ENCODE results near the gene SYNDIG1.

SYNDIG1 gene

DNA sequence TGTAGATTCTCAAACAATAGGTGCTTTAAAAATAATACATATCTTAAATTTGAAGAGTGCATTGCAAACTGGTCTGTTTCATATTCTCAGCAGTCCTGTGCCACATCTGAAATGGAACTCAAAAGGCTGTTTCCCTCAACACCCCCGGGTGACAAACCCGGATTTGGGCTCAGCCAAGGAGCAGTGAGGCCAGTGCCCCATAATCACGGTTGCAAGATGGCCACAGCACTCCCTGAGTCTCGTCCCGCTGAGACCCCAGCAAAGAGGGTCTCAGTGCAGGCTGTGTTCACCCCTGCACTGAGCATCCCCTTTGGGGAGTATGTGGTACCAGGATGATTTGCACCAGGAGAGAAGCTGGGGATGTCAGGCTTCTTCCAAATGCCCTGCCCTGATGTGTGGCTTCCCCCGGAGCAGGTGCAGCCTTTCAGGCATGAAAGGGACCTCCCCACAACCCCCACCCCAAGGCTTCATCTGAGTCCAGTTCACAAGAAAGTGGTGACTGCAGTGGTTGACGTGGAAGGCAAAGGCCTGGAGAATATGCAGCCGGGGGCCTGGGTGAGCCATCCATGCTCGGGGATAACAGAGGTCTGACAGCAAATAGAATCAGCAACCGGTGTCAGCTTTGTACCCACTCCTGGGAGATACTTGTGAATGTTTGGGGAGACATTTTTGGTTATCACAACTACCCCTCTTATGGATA is 202.9 kb downstream of the SYNDIG1 start:
- no peak for DNase-seq

DNA sequence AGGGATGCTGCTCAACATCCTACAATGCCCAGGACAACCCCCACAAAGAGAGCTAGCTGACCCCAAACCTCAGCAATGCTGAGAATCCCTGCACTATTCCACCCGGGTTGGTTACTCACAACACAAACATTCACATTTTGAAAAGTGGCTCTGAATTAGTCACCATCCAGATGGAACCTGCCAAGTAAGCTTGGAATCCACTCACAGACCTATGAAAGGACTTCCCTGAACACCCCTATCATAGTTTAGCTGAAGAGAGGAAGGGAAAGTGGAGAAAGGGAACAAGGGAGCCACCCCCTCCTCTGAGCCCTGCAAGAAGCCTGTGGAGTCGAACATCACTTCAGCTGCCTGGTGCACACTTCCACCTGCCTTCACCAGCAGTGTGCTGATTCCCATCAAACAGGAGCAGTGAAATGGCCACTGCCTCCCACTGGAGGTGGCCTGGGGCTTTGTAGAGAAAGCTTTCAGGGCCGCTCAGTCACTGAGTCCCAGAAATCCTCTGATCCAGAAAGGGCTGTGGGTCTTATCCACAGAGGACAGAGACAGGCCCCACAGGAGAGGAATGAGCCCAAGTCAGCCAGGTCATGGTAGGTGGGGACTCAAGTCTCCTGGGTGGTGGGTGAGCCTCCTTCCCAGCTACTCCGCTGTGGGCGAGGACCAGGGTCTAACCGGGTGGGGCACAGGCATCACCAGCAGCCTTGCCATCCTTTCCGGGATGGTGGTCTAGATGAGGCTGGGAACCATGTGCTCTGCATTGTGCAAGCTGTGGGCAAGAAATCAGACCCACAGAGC is 203.7 kb downstream of the SYNDIG1 start:
- peak in 1 of 56 donors; percentile 26 for DNase-seq

DNA sequence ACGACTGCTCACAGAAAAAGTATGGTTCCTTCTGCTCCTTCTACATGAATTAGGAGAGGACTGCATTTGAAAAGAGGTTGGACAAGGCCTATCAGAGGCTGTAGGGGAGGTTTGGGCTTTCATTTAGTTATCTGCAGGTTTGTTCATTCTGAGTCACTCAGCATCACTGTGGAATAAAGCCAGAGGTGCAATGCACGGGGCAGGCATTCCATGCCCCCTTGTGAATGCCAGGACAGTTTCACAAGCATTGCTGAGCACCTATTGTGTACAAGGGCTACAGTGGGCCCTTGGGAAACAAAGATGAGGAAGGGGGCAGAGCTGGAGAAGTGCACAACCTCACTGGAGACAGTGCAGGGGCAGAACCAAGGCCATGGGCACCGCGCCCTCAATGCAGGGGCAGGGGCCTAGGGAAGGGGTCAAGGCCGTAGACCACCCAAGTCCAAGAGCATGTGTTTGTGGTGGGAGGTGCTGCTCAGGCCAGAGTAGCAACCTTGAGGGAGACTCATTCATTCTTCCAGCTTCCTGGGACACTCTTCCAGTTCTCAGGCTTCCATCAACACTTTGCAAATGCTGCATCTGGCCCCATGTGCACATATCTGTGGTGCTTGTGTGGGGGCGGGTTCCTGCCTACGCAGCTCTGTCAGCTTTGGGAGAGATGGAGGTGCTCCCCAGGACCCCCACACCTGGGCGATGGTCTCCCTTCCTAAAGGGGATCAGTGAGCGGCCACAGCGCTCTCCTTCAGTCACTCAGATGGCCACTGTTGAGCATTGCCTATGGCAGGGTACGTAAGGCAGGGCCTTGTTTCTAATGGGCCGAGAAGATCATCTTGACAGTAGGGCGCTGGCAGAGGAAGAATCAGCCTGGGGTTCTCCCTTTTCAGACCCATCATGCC is 204.5 kb downstream of the SYNDIG1 start:
- no peak for DNase-seq

- DNase-seq, result no peak
These were observed 205.6 kb downstream of the SYNDIG1 start for GRCh38 chr20:24674921-24675605.

DNA sequence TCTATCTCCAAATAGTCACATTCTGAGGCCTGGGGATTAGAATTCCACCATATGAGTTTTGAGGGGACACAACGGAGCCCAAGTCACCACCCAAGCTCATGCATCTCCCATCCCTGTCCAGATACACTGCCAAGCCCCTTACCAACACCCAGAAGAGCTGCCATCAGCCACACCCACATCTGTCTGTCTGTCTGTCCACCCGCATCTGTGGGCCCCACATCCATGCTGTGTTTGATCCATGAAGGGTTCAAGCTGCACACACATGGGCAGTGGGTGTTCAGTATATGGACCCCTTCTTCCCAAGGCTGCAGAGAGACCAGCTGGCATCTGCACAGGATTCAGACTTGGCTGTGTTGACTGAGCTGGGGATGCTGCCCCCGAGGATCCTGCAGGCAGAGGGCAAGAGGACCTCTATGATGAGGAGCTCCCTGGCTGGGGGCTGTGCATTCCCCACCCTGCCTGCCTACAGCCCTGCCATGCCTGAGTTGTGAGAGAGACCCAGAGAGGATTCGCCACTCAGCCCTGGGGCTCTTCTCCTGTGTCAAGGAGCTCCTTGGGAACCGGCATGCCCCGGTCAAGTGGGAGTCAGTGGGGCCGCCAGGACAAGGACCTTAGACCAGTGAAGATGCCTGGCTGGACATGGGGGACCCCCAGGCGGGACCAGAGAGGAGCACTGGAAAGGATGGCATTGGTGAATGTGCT is 206.4 kb downstream of the SYNDIG1 start:
- DNase-seq, result no peak

- DNase-seq, result no peak
These were observed 207.0 kb downstream of the SYNDIG1 start for GRCh38 chr20:24676353-24676977.

DNA sequence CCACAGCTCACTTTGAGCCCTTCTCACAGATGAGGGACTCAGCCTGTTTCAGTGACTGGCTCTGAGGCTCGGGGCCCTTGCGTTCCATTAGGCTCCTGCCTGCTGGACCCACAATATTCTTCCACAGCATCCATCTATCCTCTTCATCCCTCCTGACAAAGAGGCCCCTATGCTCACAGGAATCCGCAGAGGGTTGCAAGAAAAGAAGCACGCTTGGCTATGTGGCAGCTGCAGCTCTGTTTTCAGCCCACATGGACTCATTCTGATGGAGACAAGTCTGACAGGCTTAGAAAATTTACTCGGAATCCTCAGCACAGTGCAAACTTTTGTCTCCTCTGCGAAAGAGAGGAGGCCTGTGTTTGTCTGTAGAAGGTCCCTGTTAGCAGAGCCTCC is 207.5 kb downstream of the SYNDIG1 start:
- peak in 1 of 56 donors; percentile 18 for DNase-seq

DNA sequence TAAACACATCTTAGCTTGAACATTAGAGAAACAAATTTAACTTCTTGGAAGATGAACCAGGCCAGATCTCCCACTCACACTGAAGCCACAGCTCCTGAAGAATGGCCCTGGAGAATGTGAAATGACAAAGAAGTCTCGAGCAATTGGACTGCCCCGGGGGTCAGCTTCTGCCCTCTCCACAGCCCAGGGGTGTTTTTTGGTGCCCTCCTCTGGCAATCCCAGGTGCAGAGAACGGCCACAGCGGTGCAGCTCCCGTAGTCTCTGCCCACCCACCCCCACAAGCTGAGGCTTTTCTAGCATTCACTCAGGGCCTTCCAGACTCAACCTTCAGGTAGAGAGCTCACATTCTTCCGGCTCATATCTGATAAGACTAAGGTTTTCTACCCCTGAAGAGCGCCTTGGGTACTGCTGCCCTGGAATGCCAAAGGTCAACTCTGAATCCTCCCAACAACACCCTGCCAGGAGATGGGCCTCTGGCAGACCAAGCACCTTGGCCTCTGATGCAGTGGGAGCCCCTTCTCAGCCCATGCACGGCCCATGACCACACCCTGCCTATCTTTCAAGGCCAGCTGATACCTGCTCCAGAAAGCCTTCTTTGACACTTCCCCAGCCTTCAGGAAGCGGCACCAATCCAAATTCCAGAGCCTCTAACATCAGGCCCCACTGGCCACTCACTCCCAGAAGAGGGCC is 208.3 kb downstream of the SYNDIG1 start:
- DNase-seq, result no peak

GRCh38 chr20:24678351-24679106 is 209.1 kb downstream of the SYNDIG1 start:
- no peak for DNase-seq

DNA sequence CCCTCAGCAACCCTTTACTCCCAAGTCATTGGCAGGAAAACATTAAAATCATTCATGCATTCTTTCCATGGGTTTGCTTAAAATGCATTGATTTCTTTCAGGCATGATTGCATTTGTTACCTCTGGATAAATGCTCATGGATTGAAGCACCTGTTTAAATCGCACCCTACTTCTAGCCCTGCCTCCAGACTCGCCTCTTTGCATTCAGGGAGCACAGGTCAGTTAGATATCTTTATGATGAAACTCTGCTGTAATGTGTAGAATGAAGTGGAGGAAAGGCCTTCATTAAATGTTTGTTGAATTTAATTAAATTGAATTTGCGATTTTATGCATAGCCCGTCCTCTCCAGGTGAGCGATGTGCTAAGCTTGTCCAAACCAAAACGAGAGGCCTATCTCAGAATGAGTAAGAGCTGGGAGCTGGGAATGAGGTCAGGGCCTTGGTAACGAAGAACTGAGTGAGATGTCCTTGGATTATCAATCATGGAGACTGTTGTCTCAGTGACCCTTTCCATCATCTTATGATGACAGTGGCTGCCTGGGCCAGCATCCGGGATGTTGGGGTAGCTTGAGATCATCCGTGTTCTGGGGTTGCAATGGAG is 210.1 kb downstream of the SYNDIG1 start:
- no peak for DNase-seq

- DNase-seq, result no peak
These were observed 212.4 kb downstream of the SYNDIG1 start for GRCh38 chr20:24681634-24682495.

DNA sequence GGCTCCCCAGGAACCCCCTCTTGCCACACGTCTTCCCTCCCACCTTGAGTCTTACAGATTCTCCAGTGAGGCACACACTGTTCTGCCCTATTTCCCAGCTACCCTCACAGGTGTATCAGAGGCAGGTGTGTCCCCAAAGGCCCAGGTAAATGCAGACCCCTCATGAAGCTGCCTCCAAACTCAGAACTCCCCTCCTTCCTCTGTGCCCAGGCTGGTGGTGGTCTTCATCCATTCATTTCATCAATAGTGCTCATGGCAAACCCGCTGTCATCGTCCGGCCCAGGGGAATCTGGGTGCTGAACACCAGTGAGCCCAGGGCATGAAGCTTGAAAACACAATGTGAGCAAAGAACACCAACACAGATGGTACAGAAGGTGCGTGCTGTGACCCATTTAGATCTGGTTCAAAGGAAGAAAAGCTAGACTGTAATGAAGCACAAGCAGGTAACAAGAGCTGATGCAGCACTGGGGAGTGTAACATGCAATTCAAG is 213.1 kb downstream of the SYNDIG1 start:
- no peak for DNase-seq

GRCh38 chr20:24683676-24684075 is 214.2 kb downstream of the SYNDIG1 start:
- peak in 6 of 56 donors; percentile 22 to 47 (median 26) for DNase-seq

GRCh38 chr20:24684421-24684871 is 215.0 kb downstream of the SYNDIG1 start:
- peak in 2 of 56 donors; percentile 15 to 27 for DNase-seq

GRCh38 chr20:24684956-24685691 is 215.7 kb downstream of the SYNDIG1 start:
- DNase-seq, result no peak

DNA sequence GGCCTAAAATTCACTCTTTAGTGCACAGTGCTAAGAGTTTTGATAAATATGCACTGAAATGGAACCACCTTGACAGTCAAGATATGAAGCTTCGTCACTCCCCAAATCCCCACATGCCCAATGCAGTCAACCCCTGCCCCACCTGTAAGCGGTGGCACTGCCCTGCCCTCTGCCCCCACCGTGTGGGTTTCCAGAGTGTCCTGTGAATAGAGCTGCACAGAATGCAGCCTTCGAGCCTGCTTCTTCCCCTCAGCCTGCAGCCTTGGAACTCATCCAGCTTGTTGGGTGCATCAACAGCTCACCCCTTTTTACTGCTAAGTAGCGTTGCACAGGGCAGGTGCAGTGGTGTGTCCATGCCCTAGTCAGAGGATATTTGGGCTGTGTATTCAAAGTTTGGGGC is 216.3 kb downstream of the SYNDIG1 start:
- no peak for DNase-seq
